ENCODE results near the gene CAMKMT.

The CAMKMT gene

DNA sequence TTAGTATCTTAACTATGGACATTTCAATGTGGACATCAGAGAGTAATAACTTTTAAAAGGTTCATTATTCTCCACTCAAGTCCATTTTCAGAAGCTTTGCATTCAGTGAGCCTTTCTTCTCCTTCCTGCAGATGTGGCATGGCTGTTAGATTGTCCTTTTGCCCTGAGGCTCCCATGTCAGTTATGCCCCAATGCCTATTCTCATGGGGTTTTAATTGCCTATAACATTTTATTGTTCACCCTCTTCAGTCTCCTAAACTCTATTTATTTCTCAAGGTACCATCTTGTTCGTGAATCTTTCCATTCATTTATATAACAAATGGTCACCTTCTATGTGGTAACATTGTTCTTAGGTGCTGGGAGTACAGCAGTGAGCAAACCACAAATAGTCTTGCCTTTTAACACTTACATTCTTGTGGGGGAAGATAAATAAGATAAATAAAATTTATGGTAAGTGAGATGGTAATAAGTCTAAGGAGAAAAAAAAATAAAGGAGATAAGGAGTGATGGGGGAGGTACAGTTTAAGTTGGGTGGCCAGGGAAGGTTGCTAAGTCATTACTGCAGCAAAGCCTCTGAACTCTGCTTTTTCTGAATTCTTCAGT is 301.8 kb downstream of the CAMKMT start:
- no peak for DNase-seq

DNA sequence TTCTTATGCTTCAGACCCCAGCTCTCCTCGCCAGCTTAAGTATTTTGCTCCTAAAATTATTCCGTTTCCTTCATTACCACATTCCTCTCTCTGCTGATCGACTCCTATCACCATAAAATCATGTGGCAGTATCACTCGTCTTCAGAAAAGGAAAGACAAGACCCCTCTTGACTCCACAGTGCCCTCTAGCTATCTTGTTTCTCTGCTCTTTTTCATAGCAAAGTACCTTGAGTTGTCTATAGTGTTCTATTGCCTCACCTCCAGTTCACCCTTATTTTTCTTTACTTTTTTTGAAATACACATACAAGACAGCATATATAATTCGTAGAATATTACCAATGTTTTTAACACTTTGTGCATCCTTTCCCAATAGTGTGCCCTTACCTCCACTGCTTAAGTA is 306.6 kb downstream of the CAMKMT start:
- no peak for DNase-seq

DNA sequence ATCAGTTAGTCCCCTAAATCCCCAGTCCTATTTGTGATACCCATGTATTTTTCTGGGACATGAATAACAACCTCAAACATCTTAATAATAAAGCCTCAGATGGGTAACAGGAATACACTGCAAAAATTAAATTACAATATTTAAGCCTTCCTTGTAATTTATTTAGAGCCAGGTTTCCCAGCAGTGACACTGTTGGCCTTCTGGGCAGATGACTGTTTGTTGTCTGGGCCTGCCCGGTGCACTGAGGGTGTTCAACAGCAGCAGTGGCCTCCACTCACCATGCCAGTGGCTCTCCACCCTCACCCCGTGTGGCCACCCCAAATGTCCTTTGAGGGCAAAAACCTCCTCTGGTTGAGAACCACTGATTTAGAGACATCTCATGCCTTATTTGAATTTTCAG is 309.5 kb downstream of the CAMKMT start:
- DNase-seq, result no peak

DNA sequence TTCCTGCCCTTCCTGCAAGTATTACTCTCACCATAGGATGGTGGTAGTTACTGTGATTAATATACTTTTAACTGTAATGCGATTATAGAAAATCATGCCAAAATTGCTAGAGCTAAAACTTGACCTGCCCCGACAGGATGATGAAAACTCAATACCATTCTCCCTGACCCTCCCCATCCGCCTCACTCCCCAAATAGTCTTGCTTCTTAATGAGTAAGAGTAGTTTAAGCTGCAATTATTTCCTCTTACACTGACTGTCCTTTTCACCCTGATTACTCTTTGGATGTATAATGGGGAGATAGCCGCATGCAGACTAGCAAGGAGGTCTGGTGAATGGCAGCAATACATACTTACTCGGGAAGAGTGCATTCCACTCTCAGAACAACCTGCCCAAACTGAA is 310.2 kb downstream of the CAMKMT start:
- DNase-seq, result no peak

DNA sequence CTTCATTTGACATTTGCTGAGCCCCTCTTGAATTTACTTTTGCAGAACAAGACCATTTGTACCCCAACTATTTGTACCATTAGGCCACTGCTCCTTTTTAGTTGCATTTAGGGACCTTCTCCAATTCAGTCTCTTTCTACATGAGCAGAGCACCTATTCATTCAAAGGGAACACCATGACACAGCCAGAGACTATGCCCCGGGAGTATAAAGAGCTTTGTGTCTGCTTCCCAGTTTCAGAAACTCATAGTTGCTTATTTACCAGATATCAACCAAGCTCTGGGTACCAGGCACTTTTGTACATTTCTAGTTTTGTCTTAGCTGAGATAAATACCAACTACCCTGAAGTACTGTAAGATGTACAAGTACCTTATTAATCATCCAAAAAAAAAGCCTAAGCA is 310.7 kb downstream of the CAMKMT start:
- no peak for DNase-seq

DNA sequence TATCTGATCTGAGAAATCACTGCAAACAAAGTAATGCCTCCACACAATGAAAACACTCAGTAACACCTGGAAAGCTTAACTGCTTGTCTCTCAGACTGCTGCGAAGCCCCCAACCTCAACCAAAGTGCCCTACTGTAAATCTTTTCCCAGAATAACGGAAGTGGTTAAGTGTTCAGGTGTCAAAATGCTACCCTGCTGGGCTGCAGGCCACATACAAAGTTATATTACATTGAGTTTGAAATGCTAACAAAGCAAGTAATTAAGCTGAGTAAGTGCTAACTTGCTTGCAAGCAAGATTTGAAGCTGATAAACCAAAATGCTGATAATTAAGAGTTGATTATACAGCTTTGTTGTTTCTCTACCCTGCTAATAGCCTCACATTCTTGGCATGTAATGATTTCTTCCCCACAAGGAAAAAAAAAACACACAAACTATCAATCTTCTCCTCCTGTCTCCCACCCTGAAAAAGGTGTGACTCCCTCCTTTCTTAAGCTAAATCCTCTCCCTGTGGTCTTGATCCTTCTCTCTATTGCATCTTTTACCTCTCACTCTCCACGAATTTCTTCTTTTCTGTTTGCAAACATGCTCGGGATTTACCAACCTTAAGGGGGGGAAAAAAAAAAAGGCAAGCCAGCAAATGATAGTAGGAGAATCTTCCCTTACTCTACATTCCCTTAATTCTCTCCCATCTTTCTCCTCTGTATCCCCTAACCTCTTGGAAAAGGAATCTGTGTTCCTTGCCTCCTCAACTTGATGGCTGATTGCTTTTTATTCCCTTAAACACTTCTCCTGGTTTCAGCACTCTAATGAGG is 312.9 kb downstream of the CAMKMT start:
- no peak for DNase-seq

DNA sequence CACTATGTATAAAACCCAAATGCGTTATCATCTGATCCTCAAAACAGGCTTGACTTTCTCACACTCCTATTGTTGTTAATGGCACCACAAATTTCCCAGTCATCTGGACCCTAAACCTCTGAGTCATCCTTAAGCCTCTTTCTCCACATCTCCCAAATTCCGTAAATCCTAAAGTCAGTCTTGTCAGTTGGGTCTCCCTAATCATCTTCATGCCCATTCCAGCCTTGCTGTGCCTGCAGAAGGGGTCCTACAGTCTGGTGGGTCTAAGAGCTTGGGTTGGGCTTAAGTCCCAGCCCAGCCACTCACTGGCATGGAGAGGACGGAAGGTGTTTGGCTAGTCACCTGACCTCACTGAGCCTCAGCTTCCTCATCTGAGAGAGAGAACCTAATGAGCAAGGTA is 314.6 kb downstream of the CAMKMT start:
- DNase-seq, result no peak

DNA sequence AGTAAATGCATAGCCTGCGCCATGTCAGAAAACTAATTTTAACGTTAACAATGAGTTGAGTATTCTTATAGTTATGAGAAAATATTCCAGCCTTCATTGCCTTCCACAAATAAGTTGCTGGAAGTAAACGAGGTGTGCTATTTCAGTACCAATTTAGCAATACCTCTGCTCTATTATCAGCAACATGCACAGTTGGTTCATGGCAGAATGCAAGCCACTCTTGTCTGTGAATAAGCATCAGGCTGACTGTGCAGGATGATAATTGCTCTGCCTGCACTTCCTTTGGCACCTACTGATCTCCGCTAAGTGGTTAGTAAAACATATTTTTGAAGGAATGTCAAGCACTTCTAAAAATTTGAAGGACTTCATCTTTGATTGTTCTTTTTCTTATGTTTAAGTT is 317.8 kb downstream of the CAMKMT start:
- no peak for DNase-seq

DNA sequence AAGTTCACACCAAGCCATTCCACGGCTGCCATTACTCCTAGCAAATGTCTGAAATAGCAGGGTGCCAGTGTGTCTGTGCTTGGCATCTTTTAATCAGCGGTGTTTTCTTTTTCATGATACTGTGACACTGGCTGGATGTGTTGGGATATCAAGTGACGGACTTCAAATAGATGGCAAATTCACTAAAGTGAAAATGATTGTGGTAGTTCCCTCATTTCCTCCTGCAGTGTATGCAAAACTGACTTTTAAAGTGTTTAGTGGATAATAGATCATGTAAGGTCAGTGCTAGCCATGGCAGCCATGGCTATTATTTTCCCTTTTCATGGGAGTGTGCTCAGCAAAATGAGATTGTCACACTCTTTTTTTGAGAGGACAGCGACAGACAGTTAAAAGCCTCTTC is 318.2 kb downstream of the CAMKMT start:
- no peak for DNase-seq

DNA sequence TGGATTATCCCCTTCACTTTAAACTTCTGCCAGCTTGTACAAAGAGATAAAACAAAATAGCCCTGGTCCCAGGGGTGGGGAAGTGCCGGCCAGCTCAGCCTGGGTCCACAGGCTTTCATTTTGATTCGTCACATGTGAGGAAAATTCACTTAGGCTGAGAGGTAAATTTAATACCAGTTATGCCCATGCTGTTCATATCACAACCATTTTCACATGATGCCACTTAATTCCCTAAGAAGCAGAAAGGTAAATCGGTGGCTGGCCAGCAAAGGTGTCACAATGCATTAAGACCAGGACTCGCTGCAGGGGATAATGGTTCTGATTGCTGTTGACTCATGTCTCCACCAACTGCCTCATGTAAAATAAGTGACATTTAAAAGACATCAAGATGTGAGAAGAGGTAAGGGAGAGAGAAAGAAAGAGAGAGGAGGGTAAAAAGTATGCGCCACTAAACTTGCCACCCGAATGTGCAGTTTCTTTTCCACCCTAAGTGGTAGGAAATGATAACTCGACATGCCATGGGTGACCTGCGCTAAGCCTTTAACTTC is 318.8 kb downstream of the CAMKMT start:
- DNase-seq, result no peak

DNA sequence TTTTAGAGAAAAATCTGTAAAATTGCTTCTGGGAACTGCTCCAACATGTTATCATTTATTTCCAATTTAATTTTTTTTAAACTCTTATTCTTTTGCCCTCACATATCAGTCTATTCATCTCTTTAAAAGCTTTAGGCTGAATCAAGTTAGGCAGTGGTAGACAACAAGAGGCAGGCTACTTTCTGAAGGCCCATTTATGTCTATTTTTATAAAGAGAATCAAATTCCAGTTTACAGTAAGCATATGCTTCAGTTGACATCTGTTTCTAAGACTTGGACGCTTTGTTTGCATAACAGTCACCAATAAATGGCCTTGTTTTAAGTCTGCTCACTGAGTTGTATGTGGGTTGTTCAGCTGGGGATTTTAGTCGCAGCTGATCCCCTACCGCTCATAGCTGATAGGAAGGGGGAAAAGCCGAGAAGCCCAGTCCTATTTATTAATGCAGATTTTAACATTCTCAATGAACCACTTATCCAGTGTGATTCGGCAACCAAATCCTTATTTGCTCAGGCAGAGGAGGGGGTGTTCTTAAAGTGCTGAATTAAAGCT is 319.3 kb downstream of the CAMKMT start:
- DNase-seq, result no peak

DNA sequence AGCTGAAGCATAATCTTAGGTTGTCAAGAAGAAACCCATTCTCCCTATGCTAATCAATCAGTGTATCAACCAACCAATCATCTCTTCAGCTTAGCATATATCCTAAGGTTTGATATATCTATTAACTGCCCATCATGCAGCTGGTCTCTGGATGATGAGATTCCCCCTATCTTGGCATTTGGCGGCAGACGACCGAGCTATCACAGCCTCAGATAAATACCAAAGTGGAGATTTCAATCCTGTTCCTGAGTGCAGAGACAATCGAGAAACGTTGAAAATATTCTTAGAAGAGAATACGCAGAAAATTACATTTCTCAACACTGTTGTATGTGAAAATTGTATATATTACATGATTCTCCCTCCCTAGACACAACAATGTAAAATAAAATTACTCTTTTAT is 320.7 kb downstream of the CAMKMT start:
- no peak for DNase-seq

DNA sequence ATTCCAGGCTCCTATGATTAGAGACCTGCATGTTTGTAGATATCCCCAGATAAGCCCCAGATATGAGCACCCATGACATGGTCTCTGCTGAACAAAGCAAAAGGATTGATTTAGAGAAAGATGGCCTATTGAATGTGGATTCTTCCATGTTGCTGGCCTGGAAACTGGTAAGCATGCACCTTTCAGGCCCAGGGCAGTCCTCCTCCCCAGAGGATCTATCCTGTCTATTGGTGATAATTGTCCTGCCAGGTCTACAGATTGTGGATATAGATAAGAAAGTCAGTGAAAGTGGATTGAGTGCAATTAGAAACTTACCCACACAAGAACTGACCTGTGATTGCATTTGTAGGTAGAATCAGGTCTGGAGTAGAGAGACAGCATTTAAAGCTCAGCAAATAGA is 322.8 kb downstream of the CAMKMT start:
- no peak for DNase-seq

DNA sequence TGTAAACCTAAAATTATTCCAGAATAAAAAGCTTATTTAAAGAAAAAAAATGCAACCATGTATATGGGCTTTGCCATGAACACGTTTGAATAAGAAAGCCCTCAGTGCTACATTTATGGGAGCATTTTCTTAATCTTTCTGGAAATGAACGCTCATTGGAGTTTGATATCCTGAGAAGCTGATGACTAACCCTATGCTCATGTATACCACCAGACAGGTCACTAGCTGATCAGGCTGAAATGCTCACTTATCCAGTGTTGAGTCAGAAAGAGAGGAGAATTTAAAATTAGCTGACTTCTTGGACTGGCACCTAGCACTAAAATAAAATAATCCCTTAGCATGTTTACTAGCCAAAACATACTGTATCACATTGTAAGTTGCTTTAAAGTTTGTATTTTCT is 324.8 kb downstream of the CAMKMT start:
- DNase-seq, result no peak

DNA sequence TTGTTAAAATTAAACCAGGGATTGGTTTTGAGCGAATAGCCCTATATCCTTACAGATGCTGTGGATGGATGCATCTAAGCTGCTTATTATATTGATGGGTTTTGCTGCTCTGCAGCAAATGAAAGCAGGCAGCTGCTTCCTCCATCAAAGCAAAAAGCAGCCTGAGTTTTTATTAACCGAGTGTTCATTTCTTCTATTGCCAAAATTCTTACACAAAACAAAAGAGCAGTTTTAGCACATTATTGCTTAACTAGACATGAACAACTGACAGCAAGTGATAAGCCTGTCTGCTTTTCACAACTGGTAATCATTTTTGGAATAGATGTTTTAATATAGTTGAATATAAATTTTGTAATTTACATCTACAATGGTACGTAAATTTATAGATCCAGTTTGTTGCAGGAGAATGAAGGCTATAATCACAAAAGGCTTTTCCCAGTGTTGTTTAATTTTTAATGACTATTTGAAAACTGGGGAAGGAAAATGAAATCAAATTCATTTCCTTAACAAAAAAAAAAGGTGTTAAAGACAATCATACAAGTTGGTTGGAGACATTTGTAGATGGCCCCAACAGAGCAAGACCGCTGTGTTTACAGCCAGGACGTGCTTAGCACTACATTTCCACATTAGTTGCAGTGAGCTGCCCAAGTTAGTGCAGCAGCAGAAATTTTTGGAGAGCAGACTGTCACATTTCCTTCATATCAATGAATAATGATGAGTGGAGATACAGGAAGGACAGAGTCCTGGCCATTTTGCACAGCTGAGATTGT is 326.1 kb downstream of the CAMKMT start:
- no peak for DNase-seq

DNA sequence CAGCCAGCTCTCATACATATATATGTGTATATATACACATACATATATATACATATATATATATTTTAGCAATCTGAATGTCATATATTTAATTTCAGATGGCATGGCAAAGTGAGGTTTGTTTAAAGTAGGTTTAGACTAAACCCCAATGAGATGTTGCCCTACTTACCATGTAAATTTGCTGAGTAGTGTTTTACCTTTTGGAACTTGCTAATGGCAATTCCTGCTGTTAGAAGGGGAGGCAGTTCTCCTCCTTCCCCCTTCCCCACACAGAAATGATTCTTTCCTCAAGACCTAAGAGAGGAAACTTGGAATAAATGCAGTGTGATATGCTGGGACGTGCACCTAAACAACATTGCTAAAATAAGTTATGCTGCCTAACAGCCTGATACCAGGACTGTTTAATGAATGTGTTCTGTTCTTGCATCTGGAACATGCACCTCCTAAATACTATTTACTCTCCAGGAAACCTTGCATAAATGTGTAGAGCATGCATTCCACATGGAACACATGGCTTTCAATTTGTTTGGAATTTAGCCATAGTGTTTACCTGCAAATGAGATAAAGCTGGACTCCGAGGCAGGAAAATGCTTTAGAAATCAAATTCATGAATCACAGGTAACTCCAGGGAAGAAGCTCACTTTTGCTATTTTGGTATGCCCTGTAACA is 326.8 kb downstream of the CAMKMT start:
- DNase-seq, result no peak

DNA sequence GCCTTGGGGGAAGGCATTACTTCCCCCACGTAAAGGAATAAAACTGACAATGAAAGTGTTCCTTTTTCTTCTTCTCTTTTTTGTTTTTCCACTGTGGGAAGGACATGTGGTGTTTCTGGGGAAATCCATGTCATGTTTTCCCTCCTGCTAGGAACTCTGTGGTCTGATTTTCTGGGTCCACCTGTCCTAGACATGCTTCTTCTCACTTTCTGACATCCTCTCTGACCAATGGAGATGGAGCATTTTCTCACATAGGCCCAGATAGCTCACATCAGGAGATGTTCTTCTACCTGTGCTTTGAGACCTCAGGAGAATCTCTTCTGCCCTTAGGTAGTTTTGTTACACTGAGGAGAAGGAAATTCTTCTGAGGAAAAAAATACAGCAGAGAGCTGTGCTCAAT is 327.8 kb downstream of the CAMKMT start:
- no peak for DNase-seq

DNA sequence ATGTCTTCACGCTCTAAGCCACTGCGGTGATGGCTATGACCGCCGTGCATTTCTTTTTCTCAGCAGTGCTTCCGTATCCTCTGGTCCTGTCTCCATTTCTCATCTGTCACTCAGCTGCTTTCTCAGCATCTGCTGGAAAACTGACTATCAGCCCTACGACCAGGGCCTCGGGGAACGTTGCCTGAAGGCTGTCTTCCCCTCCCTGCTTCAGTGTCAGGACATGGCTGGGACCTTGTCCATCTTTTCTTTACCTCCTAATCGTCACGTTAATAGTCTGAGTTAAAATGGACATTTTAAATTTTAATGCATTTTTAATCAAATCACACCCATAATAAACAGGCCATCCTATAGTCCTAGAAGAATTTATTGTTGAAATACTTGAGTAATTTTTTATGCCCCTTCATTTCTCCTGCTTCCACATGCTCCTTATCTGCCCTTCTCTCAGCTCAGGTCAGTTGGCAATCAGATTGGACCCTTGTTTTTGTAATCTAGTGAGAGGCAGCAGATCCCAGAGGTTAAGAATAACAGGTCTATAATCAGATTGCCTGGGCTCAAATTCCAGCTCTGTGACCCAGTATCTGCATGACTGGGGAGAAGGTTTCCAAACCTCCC is 329.5 kb downstream of the CAMKMT start:
- no peak for DNase-seq

DNA sequence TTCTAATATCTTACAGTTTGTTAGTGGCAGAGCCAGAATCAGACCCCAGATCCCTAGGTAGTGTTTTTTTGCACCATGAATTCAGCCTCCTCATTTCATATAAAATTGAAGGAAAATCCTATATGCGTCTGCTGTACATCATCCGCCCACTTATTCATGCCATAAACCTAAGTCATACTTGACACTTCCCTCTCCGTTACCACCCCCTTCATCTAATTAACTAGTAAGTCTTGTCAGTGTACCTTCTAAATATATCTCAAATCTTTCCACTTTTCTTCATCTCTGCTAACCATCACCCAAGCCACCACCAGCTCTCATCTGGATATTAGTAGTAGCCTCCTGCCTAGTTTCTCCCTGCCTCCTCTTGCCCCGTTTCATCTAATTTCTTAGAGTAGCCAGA is 331.1 kb downstream of the CAMKMT start:
- DNase-seq, result no peak

DNA sequence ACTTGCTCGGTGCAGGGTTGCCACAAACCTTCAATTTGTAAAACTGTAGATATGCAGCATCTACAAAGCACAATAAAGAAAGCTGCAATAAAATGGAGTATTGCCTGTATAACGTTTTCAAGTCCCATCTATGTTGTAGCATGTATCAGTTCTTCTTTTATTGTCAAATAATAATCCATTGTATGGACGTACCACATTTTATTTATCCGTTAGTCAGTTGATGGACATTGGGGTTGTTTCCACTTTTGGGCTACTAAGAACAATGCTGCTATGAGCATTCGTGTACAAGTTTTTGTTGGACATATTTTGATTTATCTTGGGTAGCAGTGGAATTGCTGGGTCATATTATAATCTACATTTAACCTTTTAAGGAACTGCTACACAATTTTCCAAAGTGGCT is 339.1 kb downstream of the CAMKMT start:
- DNase-seq, result no peak

DNA sequence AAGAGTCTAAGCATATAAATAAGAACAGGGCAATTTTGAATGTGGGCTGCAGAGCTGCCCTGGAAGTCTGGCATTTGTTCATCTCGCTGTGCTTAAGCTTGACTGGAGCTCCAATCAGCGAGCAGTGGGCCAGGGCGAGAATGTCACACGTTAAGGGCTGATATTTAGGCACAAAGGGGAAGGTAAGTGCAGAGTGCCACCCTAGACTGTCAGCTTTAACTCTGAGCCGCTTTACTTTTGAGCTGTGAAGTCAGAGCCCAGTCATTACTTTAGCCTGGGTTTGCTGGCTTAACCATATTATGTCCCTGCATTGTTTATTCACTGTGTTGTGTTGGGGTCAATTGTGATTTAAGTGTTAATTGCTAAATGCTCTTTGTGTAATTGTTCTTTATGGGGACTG is 343.6 kb downstream of the CAMKMT start:
- DNase-seq, result no peak

DNA sequence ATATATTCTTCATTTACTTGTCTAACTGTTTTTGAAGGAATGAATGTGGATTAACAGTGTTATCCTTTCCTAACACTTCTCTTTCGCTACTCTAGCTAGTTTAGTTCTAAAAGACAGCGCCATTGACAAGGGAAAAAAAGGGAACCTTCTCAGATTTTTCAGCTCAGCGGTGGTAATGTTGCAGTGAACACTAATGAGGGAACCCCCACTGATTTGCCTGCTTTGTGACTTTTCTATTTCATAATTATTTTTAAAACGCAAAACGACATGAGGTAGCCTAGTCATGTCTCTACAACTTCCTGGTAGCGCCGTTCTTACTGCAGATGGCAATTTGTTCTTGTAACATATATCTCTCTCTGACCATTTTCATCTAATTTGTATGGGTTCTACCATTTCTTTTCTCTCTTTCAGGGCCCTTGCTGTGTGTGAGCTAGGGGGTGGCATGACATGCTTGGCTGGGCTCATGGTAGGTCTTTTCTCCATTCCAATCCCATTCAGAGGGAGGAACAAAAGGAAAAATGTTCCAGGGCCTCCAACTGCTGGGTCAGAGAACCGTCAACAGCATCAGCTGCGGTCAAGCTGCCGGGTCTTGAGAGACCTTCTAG is 344.2 kb downstream of the CAMKMT start:
- DNase-seq, result no peak

Measured in stimulated activated naive CD4-positive, alpha-beta T cell (primary cell).